NCI-H510A treated with DMSO at 0.1 percent for 48 hours (cell line): Measurements from ENCODE around the gene C1orf174.
A peak's percentile ranks its signal among the peaks of the same experiment; 100 is the strongest.
"Not testable (repeated sequence)": the region's sequence is repeated elsewhere in the genome, so short reads cannot be mapped to it uniquely, and the experiment has no call there.

Experiments
- DNase-seq: peaks from one replicate; lab custom pipeline; 2025; lab: John Stamatoyannopoulos, UW

The C1orf174 gene

DNA sequence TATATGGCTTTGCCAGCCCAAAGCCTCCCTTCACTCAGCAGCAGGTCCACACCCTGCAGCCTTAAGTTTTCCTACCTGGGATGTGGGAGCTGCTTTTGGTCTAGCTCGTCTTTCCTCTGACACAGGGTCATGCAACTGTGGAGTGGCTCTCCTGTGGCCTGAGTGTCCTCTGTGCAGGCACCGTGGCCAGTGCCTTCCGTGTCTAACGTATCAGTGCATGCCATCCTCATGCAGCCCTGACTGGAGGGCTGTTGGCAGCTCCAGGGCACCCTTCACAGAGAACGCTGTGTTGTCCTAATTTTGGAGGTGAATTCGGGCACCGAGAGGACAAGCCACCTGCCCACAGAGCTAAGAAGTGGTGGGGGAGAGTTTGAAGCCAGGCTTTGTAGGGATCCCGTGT, 25.7 kb upstream of the C1orf174 start:
- DNase-seq, result no peak

DNA sequence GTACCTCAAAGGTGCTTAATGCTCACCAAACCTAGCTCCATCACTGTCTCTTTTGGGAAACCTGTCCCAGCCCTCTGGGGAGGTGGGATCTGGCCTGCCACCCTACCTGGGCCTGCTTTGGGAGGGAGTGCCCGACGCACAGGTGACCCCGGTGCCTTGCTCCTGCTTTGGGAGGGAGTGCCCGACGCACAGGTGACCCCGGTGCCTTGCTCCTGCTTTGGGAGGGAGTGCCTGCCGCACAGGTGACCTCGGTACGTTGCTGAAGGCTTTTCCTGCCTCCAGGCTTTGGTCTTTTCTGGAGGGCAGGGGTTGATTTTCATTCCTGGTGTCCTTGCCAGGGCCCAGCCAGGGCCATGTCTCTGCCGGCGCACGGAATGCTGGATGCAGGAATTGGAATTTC, 25.2 kb upstream of the C1orf174 start:
- no peak for DNase-seq

- DNase-seq, result peak; percentile 76
Observed at GRCh38 chr1:3924825-3925220, 24.8 kb upstream of the C1orf174 start.

DNA sequence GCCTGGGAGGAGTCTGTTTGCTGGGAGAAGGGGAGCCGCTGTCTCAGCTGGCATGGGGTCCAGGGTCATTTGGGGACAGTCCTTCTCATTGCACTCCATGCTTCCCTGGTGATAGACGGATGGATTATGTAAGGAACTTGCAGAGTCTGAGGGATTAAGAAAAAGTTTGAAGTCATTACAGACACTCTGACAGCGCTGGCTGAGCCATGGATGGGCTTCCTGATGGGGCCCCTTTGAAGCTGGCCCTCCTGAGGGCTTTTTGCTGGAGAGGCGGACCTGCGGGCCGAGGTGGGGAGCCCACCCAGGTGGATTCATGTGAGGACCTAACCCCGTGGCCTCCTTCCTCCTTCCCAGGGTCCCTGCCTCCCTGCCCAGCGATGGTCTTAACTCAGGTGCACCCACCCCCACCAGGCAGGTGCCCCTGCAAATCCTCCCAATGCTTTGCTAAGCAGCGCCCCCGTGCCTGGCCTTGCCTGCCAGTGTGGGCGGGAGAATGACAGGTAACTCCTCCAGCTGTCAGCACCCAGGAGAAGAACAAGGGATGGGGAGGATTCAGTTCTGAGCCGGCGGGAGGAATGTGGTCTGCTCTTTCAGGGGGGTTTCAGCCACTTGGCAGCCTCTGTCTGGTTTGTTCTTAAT, 24.2 kb upstream of the C1orf174 start:
- peak; percentile 53 for DNase-seq

DNA sequence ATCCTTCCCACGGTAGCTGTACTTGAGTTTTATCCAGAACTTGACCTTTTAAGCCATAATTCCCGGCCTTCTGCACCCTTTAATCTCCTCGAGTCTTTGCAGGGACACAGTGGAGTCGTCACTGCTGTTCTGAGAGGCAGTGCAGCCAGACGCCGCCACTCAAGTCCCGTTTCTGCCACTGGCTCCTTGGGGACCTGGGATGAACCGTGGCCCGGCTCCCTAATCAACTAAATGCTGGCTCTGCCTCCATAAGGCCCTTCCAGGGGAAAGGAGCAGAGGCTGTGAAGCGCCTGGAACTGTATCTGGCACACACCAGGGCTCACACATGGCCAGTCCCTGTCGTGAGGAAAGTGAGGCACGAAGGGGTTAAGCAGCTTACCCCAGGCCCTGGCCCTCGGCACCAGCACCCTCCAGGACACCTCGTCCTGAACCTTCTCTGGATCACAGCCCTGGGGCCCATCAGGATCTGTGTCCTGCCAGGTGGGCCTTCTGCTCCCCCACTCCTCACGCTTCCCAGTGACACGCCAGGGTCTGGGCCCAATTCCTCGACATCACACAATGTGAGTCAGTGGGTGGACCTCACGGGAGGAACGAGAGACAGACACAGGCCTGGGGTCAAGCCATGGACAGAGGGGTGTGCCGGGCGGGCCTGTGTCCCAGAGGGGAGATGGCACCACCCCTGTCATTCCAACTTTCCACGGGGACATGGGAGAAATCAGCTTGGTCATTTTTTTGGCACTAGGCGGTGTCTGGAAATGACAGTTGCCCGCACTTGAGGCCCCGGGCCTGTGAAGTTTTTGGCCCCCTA, 23.5 kb upstream of the C1orf174 start:
- no peak for DNase-seq

- DNase-seq, result no peak
Observed at GRCh38 chr1:3922851-3923250, 22.8 kb upstream of the C1orf174 start.

DNA sequence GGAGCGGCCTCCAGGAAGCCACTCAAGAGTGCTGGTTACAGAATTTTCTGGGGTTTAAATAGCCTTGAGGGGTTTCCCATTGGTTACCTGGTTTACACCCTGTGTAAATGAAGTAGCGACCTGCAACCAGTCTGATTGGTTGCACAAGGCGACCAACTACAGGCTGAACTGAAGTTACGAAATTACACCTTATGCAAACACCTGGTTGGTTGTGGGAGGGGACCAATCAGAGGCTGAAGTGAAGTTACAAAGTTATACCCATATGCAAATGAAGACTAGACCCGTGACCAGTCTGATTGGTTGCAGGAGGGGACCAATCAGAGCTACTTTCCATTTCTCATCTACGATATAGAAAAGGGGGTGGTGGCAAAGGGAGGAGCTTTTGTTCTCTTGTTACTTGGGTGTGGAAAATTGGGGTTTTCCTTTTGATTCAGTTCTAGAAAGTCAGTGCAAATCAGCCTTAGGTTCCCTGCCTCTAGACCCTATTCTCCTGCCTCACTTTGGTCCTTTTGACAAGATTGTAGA, 22.2 kb upstream of the C1orf174 start:
- DNase-seq, result peak; percentile 84

DNA sequence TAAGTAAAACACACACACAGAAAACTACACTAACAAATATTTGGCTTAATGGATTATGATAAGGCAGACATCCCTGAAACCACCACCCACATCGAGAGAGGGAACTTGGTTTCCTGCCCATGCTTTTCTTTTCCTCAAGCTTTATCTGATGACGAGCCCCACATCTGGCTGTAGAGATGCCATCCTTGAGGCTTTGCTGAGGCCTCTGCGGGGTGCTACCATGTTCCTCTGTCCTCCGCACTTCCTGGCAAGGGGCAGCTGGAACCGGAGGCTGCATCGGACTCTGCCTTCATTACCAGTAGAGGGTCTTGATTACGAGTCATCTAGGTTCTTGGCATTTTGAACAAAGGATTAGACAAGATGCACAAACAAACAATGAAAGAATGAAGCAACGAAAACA, 21.7 kb upstream of the C1orf174 start:
- no peak for DNase-seq

DNA sequence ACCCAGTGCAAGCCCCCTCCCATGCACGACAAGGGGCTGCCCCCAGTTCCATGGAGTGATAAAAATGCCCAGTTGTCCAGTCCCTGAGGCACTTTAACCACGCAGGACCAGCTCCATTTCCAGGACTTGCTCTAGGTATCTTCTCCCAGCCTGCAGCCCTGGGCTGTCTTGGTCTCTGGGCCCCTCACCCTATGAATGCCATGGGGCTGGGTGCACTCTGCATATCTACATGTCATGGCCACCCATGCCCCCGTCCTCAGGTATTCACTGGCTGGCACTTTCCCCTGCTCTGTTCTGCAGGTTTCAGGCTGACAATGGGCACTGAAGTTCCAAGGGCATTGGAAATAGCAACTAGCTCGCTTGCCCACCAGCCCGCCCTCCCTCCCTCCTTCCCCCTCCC, 19.6 kb upstream of the C1orf174 start:
- DNase-seq, result no peak

DNA sequence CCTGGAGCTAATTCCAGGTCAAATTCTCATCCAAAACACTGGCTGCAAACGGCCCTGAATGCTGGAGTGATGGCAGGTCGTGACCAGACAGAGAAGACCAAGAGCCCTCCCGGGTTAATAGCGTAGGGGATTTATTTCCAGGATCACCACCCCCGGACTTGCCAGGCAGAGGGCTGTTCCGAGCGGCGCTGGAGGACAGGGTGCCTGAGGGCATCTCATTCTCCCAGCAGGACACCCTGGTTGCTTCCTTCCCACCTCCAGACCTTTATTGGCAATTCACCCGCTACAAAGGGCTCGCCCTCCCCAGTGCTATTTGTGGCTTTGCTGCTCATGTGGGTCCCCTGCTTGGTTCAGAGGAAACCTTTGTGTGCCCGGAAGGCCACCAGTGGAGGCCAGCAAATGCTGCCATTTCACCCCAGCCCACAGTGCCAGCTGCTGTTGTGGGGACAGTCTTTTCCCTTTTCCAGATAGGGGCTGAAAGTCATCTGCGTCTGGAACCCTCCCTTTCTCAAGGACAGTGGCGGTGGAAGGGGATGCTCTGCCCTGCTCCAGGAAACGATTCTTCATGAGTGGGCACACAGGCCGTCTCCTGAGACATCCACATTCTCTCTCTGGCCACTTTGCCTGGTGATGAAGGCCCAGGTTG, 19.0 kb upstream of the C1orf174 start:
- no peak for DNase-seq

DNA sequence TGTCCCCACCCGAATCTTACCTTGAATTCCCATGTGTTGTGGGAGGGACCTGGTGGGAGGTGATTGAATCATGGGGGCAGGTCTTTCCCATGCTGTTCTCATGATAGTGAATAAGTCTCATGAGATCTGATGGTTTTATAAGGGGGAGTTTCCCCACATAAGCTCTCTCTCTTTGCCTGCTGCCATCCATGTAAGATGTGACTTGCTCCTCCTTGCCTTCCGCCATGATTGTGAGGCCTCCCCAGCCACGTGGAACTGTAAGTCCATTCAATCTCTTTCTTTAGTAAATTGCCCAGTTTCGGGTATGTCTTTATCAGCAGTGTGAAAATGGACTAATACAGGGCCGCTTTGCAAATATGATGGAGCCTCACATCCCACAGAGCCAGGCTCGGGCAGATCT, 18.3 kb upstream of the C1orf174 start:
- not testable (repeated sequence) for DNase-seq

DNA sequence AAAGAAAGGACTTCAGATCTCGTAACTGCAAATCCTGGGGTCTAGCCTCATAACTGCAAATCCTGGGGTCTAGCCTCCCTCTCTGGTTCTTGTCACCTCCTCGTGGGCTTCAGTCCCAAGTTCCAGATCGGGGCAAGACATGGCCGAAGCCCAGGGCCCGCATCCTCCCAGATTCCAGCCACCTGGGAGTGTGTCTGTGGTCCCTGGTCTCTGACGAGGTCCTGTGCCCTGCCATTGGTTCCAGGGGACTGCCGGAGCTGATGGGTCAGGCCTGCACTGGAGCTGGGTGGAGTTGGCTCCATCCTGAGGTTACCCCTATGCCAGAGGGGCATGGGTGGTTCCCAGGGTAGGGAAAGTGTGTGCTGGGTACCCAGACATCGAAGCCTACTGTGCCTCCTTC, 17.7 kb upstream of the C1orf174 start:
- DNase-seq, result no peak

DNA sequence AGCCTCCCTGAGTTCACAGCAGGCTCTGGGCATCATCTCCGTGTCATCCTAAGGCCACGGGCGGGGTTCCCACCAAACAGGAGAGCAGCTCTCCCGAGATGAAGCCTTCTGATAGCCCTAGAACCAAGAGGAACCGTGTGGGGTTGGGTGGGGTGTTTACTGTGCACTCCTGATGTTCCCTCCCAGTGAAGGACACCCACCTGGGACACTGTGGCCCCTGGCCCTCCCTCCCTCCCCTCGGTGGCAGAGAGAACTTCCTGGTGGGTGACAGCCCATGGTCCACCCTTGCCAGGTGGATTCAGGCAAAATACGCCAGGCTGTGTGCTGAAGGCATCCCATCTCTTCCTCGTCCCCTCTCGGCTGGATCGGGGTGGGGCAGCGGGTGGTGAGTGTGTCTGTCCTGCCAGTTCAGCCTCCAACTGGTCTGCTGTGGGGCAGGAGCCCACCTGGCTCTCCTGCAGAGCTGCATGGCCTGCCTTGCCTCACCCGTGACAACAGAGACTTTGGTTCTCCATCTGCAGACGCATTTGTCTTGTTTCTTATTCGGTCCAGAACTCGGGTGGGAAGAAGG, 15.6 kb upstream of the C1orf174 start:
- DNase-seq, result no peak

- DNase-seq, result no peak
Observed at GRCh38 chr1:3914911-3915310, 14.8 kb upstream of the C1orf174 start.

DNA sequence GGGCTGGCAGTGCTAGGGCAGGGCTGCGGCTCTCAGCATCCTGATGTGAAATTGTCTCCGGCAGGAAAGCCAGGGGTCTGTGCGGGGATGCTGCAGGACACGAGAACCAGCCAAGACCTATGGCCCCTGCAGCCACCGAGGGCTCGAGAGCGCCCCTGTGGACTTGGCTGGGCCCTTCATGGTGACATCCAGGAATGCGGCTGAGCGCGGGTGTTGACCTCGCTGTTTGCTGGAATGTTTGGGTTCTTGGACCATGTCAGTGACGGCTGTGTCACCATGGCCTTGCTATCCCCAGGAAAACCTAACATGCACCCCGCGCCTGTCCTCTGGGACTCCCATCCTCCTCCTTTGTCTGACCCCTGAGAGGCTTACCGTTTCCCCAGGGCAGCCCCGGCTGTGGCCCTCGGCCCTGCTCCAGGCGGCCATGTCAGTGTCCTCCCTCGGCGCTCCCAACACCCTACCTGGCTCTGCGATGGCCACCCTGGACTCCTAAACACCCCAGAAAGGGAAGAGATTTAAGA, 14.3 kb upstream of the C1orf174 start:
- no peak for DNase-seq

GRCh38 chr1:3912809-3913685, 13.0 kb upstream of the C1orf174 start:
- DNase-seq, result no peak

DNA sequence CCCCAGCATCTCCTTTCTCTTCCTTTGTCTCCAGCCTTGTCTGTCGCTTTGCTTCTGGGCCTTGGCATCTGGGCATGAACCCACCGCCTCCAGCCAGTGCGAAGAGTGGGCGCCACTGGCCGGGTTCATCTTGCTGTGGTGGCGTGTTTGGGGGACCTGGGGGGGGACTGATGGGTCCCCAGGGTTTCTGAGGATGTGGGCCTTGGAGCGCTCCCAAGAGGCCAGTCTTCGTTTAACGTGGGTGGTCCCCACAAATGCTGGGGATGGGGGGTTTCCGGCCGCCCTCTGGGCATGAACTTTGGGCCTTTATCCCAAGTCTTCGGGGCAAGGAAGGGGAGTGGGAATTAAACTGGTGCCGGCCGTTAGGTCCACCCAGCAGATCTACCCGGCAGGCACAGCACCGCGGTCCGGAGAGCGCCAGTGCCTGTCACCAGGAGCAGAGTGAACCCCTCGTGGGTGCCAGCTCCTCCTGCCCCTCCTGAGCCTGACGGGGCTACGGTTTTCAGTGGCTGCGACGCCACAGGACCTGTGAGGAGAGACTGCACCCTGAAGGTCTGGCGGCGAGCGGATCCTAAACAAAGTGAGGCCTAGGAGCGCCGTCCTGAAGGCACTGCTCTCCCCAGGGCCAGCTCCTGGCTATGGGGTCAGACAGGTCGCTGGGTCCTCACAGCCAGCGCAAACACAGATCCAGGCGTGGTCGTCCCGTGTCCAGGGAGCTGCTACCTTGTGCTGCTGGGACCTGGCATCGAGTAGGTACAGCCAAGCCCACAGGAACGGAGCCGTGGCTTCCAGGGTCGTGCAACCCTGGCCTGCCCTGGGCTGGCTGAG, 12.1 kb upstream of the C1orf174 start:
- DNase-seq, result no peak

GRCh38 chr1:3910857-3911845, 11.1 kb upstream of the C1orf174 start:
- peak; percentile 70 for DNase-seq

- DNase-seq, result no peak
Observed at GRCh38 chr1:3910049-3910731, 10.1 kb upstream of the C1orf174 start.
